ENCODE results near the gene ARHGAP44.
"Not testable (repeated sequence)": the region's sequence is repeated elsewhere in the genome, so short reads cannot be mapped to it uniquely, and the experiment has no call there.

ARHGAP44 gene

GRCh38 chr17:12857592-12857991 is 68.3 kb downstream of the ARHGAP44 start:
- Mint-ChIP-seq H3K9me3 (no peaks in the 10 kb centered on the region), H3K36me3 (no peaks in the 10 kb centered on the region), H3K4me3 (no peak overlapping the region)

GRCh38 chr17:12859520-12859919 is 70.2 kb downstream of the ARHGAP44 start:
- Mint-ChIP-seq H3K27me3 (no peaks in the 10 kb centered on the region), H3K4me1 (no peaks in the 10 kb centered on the region), H3K36me3 (no peaks in the 10 kb centered on the region), H3K4me3 (no peak overlapping the region), H3K27ac (no peak overlapping the region), H3K9me3 (no peaks in the 10 kb centered on the region)

More at GRCh38 chr17:12857592-12857991, 68.3 kb downstream of the ARHGAP44 start:
- H3K27ac Mint-ChIP-seq, result no peak overlapping the region
- H3K4me1 Mint-ChIP-seq, result no peaks in the 10 kb centered on the region
- H3K27me3 Mint-ChIP-seq, result no peaks in the 10 kb centered on the region

GRCh38 chr17:12865769-12866168 is 76.5 kb downstream of the ARHGAP44 start:
- Mint-ChIP-seq H3K4me3 (no peak overlapping the region), H3K9me3 (no peaks in the 10 kb centered on the region), H3K36me3 (no peaks in the 10 kb centered on the region), H3K27ac (no peak overlapping the region), H3K4me1 (no peaks in the 10 kb centered on the region), H3K27me3 (no peaks in the 10 kb centered on the region)

- no peak overlapping the region for H3K27ac Mint-ChIP-seq
- no peaks in the 10 kb centered on the region for H3K4me1 Mint-ChIP-seq
- H3K4me3 Mint-ChIP-seq, result no peak overlapping the region
- H3K36me3 Mint-ChIP-seq, result no peaks in the 10 kb centered on the region
- H3K9me3 Mint-ChIP-seq, result no peaks in the 10 kb centered on the region
- H3K27me3 Mint-ChIP-seq, result no peaks in the 10 kb centered on the region
Measured at GRCh38 chr17:12866244-12866643, 76.9 kb downstream of the ARHGAP44 start.

- H3K4me3 Mint-ChIP-seq, result no peak overlapping the region
- H3K27me3 Mint-ChIP-seq, result no peaks in the 10 kb centered on the region
- peaks cover 7% of the 10 kb centered on the region for H3K9me3 Mint-ChIP-seq
- H3K4me1 Mint-ChIP-seq, result no peaks in the 10 kb centered on the region
- H3K27ac Mint-ChIP-seq, result no peak overlapping the region
- no peaks in the 10 kb centered on the region for H3K36me3 Mint-ChIP-seq
Measured at GRCh38 chr17:12867726-12868125, 78.4 kb downstream of the ARHGAP44 start.

- H3K4me1 Mint-ChIP-seq, H3K36me3 Mint-ChIP-seq, H3K27me3 Mint-ChIP-seq, H3K4me3 Mint-ChIP-seq, H3K27ac Mint-ChIP-seq: not testable (repeated sequence)
- peaks cover 13% of the 10 kb centered on the region for H3K9me3 Mint-ChIP-seq
Measured at GRCh38 chr17:12873415-12874125, 84.3 kb downstream of the ARHGAP44 start.

- Mint-ChIP-seq H3K4me3 (no peak overlapping the region), H3K9me3 (peaks cover 8% of the 10 kb centered on the region), H3K36me3 (no peaks in the 10 kb centered on the region), H3K27me3 (peaks cover 1% of the 10 kb centered on the region), H3K27ac (no peak overlapping the region), H3K4me1 (no peaks in the 10 kb centered on the region)
Measured at GRCh38 chr17:12877953-12878669, 88.8 kb downstream of the ARHGAP44 start.

GRCh38 chr17:12879096-12879495 is 89.8 kb downstream of the ARHGAP44 start:
- H3K9me3 Mint-ChIP-seq, H3K27ac Mint-ChIP-seq, H3K27me3 Mint-ChIP-seq, H3K4me1 Mint-ChIP-seq, H3K4me3 Mint-ChIP-seq, H3K36me3 Mint-ChIP-seq: not testable (repeated sequence)

- no peak overlapping the region for H3K4me3 Mint-ChIP-seq
- H3K36me3 Mint-ChIP-seq, result no peaks in the 10 kb centered on the region
- no peak overlapping the region for H3K27ac Mint-ChIP-seq
- peaks cover 3% of the 10 kb centered on the region for H3K27me3 Mint-ChIP-seq
- H3K4me1 Mint-ChIP-seq, result no peaks in the 10 kb centered on the region
- peaks cover 11% of the 10 kb centered on the region for H3K9me3 Mint-ChIP-seq
Measured at GRCh38 chr17:12883472-12883871, 94.2 kb downstream of the ARHGAP44 start.

- Mint-ChIP-seq H3K27me3 (peaks cover 4% of the 10 kb centered on the region), H3K4me3 (no peak overlapping the region), H3K4me1 (no peaks in the 10 kb centered on the region), H3K27ac (no peak overlapping the region), H3K9me3 (peaks cover 15% of the 10 kb centered on the region), H3K36me3 (no peaks in the 10 kb centered on the region)
Measured at GRCh38 chr17:12887088-12887487, 97.8 kb downstream of the ARHGAP44 start.

GRCh38 chr17:12896180-12896785 is 107.0 kb downstream of the ARHGAP44 start:
- Mint-ChIP-seq H3K4me1 (no peaks in the 10 kb centered on the region), H3K9me3 (peaks cover 17% of the 10 kb centered on the region), H3K27ac (no peak overlapping the region), H3K36me3 (no peaks in the 10 kb centered on the region), H3K27me3 (peaks cover 4% of the 10 kb centered on the region), H3K4me3 (no peak overlapping the region)

- H3K4me1 Mint-ChIP-seq, result no peaks in the 10 kb centered on the region
- H3K9me3 Mint-ChIP-seq, result peaks cover 6% of the 10 kb centered on the region
- H3K27me3 Mint-ChIP-seq, result peaks cover 4% of the 10 kb centered on the region
- no peak overlapping the region for H3K27ac Mint-ChIP-seq
- no peaks in the 10 kb centered on the region for H3K36me3 Mint-ChIP-seq
- H3K4me3 Mint-ChIP-seq, result no peak overlapping the region
Measured at GRCh38 chr17:12898110-12898509, 108.8 kb downstream of the ARHGAP44 start.

- no peaks in the 10 kb centered on the region for H3K4me1 Mint-ChIP-seq
- H3K4me3 Mint-ChIP-seq, result no peak overlapping the region
- H3K27me3 Mint-ChIP-seq, result peaks cover 7% of the 10 kb centered on the region
- H3K36me3 Mint-ChIP-seq, result no peaks in the 10 kb centered on the region
- H3K9me3 Mint-ChIP-seq, result peaks cover 4% of the 10 kb centered on the region
- no peak overlapping the region for H3K27ac Mint-ChIP-seq
Measured at GRCh38 chr17:12899604-12900003, 110.3 kb downstream of the ARHGAP44 start.

- no peaks in the 10 kb centered on the region for H3K4me1 Mint-ChIP-seq
- no peak overlapping the region for H3K4me3 Mint-ChIP-seq
- H3K27ac Mint-ChIP-seq, result no peak overlapping the region
Measured at GRCh38 chr17:12900474-12900873, 111.2 kb downstream of the ARHGAP44 start.

GRCh38 chr17:12902046-12902445 is 112.7 kb downstream of the ARHGAP44 start:
- peaks cover 1% of the 10 kb centered on the region for H3K36me3 Mint-ChIP-seq
- no peaks in the 10 kb centered on the region for H3K4me1 Mint-ChIP-seq
- peaks cover 14% of the 10 kb centered on the region for H3K9me3 Mint-ChIP-seq
- no peak overlapping the region for H3K4me3 Mint-ChIP-seq
- H3K27ac Mint-ChIP-seq, result no peak overlapping the region
- peaks cover 7% of the 10 kb centered on the region for H3K27me3 Mint-ChIP-seq

More at GRCh38 chr17:12900474-12900873, 111.2 kb downstream of the ARHGAP44 start:
- Mint-ChIP-seq H3K9me3 (peaks cover 5% of the 10 kb centered on the region), H3K27me3 (peaks cover 7% of the 10 kb centered on the region), H3K36me3 (no peaks in the 10 kb centered on the region)

GRCh38 chr17:12907477-12907876 is 118.2 kb downstream of the ARHGAP44 start:
- no peak overlapping the region for H3K4me3 Mint-ChIP-seq
- peaks cover 35% of the 10 kb centered on the region for H3K9me3 Mint-ChIP-seq
- peaks cover 9% of the 10 kb centered on the region for H3K27me3 Mint-ChIP-seq
- no peak overlapping the region for H3K27ac Mint-ChIP-seq
- peaks cover 1% of the 10 kb centered on the region for H3K36me3 Mint-ChIP-seq
- H3K4me1 Mint-ChIP-seq, result no peaks in the 10 kb centered on the region

Measured in activated naive CD4-positive, alpha-beta T cell treated with anti-CD3 and anti-CD28 coated beads, Interleukin-2, amount 50 U/mL, for 24 hours (primary cell).